ENCODE measurements around the gene PPFIBP2.

Gene PPFIBP2

GRCh38 chr11:7525424-7525823 lies 11.6 kb downstream of the PPFIBP2 start:
- DNase-seq (ENCODE audit: low spot score), result no peak

GRCh38 chr11:7527029-7527428 lies 13.2 kb downstream of the PPFIBP2 start:
- DNase-seq (ENCODE audit: low spot score), result no peak

DNA sequence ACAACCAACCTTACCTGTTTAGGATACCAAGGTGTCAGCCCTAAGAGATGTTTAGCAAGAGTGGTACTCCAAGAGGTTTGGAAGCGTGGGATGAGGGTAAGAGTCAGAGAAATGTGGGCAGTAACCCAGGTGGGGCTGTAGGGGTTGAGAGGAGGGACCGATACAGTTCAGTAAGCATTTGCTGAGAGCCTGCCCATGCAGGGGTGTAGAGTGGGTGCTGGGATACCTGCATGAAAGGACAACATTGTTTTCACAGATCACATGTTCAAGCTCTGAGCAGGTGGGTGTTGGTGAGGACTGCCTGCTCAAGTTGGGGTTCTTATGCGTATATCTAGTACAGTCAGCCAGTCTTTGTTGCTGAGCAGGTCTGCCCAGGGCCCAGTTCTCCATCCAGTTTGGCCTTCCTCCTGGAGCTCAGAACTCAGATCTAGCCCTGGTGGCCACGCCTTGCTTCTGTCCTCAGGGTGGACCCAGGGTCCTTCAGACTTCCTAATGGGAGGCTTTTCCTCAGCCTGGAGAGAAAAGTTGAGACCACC lies 14.8 kb downstream of the PPFIBP2 start:
- no peak for DNase-seq (ENCODE audit: low spot score)

DNA sequence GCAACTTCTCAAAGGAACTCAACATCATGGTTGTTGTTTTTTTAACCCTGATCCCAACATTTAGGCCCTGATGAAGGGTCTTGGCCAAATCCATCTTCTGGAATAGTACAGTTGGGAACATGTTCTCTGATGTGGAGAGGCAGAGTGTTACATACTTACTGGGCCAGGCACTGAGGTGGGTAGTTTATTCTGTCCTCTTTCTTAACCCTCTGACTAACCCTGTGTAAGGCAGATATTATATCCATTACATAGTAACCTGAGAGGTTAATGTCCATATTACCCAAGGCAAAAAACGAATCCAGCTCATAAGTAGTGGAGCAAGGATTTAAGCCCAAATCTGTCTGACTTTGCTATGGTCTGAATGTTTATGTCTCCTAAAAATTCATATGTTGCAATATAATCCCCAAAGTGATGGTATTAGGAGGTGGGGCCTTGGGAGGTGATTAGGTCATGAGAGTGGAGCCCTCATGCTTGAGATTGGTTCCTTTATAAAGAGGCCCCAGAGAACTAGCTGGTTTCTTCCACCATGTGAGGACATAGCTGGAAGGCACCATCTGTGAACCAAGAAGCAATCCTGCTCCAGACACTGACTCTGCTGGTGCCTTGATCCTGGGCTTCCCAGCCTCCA lies 16.3 kb downstream of the PPFIBP2 start:
- DNase-seq (ENCODE audit: low spot score), result no peak

- no peak for DNase-seq (ENCODE audit: low spot score)
Observed at GRCh38 chr11:7531011-7531410, 17.2 kb downstream of the PPFIBP2 start.

DNA sequence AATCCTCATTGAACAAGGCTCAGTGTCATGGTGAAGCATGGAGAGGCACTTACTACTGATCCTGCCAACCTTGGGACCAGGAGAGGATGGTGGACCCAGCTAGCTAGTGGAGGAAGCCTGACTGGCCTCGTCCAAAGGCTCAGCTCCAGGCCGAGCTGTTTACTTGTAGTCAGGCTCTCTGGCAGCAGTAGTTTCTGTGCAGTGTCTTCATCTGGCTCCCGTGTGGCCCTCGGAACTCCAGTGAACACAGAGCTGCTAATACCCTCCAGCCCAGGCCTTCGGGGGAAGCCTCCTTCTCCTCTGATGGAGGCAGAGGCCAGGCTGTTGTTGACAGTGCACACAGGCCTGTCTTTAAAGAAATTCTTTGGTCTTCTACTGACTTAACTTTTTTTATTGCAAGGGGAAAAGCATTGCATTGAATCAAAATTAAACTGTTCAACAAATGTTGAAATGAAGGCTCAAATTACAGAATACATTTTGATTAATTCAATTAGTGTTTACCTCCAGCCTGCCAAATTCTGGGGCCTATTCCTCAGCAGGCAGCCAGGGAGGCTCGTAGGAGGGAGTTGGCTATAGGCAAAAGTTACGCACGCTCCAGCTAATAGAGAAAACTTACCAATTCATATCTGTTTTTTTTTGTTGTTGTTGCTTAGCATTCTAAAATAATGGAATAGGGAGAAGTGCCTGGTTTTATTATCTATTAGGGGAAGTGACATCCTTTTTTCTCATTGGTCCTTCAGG lies 18.8 kb downstream of the PPFIBP2 start:
- DNase-seq (ENCODE audit: low spot score), result no peak

DNA sequence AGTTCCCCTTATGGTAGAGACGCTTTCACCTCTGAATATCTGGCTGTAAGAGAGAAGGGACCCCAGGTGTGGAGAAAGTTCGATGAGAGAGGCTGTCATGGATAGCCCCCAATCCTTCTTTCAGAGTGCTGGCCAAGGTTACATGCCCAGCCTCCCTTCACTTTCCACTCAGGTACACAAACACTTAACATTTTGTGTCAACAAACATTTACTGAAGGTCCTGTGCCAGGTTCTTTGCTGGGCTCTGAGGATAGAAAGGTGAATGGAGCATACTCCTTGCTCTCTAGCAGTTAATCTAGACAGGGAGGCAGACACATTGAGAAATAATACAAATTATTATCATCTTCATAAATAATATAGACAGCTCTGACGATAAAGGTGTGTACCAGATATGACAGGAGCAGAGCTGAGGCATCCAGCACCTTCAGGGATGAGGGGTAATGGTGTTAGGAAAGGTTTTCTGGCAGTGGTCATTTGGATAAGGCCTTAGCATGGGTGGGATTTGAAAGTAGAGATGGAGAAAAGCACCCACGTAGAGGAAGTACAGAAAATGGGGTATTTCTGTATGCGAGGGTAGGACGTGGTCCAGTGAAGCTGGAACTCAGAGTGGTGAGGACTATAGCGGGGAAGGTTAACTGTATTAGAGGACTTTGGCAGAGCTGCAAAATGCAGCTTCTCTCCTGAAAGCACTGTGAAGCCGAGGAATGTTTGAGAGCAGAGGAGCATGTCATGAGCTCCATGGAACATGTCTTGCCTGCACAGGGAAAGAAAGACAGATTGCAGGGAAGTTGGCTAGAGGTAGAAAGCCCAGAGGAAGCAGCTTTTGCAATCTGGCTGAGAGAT lies 19.6 kb downstream of the PPFIBP2 start:
- DNase-seq (ENCODE audit: low spot score), result no peak

- no peak for DNase-seq (ENCODE audit: low spot score)
Observed at GRCh38 chr11:7534042-7534378, 20.2 kb downstream of the PPFIBP2 start.

DNA sequence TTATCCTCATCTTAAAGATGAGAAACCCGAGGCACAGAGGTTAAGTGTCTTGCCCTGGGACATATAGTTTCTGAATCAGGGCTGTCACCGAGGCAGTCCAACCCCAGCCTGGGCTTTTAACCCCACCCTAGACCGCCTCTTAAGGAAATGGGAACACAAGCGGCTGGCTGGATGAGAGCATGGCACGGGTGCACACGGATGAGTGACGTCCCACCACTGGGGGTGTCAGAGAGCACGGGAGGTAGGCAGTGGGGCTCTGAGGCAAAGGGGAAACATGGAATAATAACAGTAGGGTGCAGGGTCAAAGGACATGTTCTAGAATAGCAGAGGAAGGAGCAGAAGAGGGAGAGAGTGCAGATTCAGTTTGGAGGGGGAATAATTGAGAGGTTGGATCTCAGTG lies 22.3 kb downstream of the PPFIBP2 start:
- DNase-seq (ENCODE audit: low spot score), result no peak

DNA sequence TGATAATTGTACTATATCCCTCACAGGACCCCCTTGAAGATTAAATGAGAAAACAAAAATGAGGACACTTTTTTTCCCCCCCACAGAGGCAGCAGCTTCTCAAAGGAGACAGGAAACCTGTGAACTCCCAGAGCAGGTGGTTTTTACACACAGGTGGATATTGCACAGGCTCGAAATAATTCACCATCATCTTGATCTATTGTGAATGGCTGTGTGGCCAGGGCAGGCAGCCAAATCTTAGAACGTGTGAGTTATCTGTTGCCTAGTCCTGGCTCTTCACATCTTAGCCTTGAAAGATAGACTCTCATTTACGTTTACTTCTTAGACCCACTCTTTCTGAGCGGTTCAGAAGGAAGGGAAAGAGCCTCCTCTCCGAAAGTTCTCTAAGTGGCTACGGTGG lies 23.5 kb downstream of the PPFIBP2 start:
- DNase-seq (ENCODE audit: low spot score), result no peak

GRCh38 chr11:7538031-7538430 lies 24.2 kb downstream of the PPFIBP2 start:
- no peak for DNase-seq (ENCODE audit: low spot score)

DNA sequence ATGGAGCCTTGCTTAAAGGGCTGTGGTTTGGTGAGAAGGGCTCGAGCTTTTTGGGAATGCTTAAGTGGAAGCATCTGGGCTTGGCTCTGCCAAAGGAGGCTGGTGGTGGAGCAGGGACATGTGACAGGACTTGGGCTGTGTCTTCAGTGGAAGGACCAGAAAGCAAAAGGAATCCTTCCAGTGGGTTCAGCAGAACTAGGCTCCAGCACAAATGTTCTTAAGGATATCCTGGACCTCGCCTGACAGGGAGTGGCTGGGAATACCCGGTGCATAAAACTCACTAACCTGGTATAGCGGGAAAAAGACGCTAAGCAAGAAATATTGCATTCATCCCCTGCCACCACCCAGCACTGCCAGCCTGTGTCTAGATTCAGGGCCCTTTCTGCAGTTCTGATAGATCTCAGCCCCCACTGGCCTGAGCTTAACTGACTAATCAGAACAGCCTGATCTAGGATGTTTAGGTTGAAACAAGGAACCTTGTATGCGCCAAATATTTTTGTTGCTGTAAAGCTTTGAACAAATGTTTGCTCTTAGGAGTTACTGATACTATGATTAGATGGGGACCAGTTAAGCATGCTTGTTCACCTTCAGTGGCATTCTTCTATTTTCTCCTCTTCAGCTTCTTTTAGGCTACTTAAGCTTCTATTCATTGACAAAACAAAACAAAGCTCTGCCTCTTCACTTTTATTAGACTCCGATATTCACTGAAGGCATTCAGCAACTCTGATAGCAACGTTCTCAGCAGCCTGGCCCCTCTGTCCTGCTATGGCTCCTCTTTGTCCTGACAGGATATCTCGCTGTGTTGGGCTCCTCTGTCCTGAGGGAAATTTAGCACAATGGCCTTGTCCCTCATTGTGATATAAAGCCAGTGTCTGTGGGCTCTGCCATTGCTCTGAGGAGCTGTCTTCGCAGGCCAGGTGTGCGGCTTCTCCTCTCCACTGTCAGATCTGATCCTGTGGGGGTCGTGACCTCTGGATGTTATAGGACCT lies 25.0 kb downstream of the PPFIBP2 start:
- DNase-seq (ENCODE audit: low spot score), result no peak

- DNase-seq (ENCODE audit: low spot score), result no peak
Observed at GRCh38 chr11:7540830-7541555, 27.2 kb downstream of the PPFIBP2 start.

DNA sequence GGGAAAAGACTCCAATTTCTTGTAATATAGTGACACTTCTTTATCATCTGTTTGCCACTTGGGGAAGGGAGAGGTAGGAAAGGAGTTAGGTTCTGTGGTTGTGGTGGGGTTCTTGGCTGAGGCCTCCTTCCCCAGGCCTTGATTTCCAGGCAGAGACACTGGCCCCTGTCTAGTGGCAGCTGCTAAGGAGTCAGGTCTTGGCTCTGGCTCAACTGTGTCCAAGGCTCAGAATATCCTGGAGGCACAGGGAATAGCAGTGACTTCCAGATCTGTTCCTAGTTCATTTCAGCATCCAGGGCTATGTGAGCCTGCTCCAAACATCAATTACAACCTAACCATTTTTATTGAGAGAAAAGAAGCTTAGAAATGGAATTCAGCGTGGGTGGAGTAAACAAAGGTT lies 29.5 kb downstream of the PPFIBP2 start:
- no peak for DNase-seq (ENCODE audit: low spot score)

DNA sequence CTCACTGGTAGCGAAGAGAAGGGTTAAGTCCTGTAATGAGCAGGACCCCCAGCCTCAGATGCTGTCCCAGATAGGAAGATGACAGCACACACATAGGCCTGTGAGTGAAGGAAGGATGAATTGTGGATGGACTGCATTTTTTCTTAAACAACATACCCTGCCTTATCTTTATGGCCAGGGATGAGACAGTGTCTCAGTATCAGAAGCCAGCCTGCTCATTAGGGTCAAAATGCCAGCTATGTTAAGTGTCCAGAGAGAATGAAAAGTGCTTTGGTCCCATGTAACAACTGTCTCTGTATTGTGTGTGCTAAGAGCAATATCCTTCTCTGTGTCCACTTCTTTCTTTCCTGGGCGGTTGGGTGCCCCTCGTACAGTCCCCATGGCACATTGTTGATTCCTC lies 30.2 kb downstream of the PPFIBP2 start:
- no peak for DNase-seq (ENCODE audit: low spot score)

GRCh38 chr11:7545611-7546010 lies 31.8 kb downstream of the PPFIBP2 start:
- no peak for DNase-seq (ENCODE audit: low spot score)

DNA sequence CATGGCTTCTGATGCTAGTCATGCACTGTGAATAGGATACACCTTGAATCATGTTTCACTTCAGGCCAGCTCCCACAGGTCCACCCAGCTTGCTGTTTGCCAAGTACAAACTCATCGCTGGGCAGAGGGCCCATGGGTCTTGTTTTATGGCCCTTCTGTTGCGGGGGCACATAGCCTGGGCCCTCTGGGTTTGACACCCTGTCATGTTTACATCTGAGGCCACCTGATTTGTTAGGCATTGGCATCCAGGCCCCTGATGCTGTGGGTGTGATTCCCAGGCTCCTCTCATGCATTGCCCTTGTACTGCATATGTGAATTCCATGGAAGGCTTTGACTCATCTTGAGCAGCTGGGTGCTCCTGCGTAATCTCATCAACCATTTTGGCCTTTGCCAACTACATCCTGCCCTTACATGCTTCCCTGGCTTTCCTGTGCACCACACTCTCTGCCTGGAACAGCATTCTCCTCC lies 32.6 kb downstream of the PPFIBP2 start:
- no peak for DNase-seq (ENCODE audit: low spot score)

- no peak for DNase-seq (ENCODE audit: low spot score)
Observed at GRCh38 chr11:7547687-7548086, 33.9 kb downstream of the PPFIBP2 start.

DNA sequence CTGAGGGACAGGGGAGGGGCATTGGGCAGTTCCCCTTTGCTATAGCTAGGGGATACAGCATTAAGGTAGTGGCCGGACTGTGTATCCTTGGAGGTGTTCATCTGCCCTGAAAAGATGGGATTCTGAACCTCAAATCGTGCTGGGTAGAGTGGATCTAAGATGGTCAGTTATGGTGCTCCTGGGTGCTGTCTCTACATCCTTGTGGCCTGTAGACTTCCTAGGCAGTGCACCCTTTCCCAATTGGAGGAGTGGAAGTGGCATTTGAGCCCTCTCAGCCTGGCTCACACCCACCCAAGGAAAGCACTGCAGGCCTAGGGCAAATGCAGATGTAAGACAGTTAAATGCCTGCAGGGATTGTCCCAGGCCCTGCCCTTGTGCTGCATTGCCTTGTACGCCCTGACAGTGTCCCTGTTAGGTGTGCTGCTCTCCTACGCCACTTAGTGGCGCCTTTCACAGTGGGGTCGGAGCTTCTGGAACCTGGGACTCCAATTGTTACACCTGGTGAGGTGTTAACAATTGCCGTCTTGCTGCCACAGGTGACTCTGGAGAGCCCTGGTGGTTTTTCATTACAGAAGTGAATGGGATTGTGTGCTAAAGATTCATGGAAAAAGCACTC lies 35.0 kb downstream of the PPFIBP2 start:
- DNase-seq (ENCODE audit: low spot score), result no peak

GRCh38 chr11:7549681-7550080 lies 35.9 kb downstream of the PPFIBP2 start:
- no peak for DNase-seq (ENCODE audit: low spot score)
